SK-N-SH (cell line): ENCODE measurements around the gene PICK1. TPM values are rescaled to one million over a fixed set of nuclear protein-coding genes. Genes with fewer than 3 reads are reported as not detected.

Source experiments
- CTCF ChIA-PET: fragments of 300-600, 350-600 bp; formaldehyde crosslinking; extraction: SDS; loops from one replicate; lab custom pipeline; 2021; lab: Yijun Ruan, JAX
- POLR2A ChIA-PET: fragments of 350-600 bp; sonication (Branson Sonifier 250); formaldehyde crosslinking; extraction: SDS; loops from one replicate; lab custom pipeline; 2020; ENCODE audit warnings: antibody characterized with exemption, inconsistent platforms; lab: Yijun Ruan, JAX
- DNase-seq: peaks from one replicate; pipeline ENCODE4 v3.0.0; 2012
- H2AFZ ChIP-seq: fragments of 200-600 bp; sonication (generic); 2 replicates; pipeline ENCODE4 v1.8.1; 2016; ENCODE audit warnings: antibody characterized with exemption, mild to moderate bottlenecking, low read depth
- H3F3A ChIP-seq: fragments of 200-600 bp; sonication (generic); replicated peaks from 2 replicates; pipeline ENCODE3; 2016; ENCODE audit warnings: antibody characterized with exemption, mild to moderate bottlenecking; ENCODE audit not compliant: insufficient read depth
- H3K27ac ChIP-seq, 2 experiments: fragments of 200-500 bp in 1 of 2; fragments of 200-600 bp in 1 of 2; sonication (Bioruptor generic) in 1 of 2; sonication (generic), shearing (Covaris generic) in 1 of 2; 2 replicates each; pipeline versions ENCODE4 v1.5.1 to v1.6.1; 2014 to 2016; ENCODE audit warnings: low read depth in 2 of 2, inconsistent platforms in 1 of 2, low read length in 1 of 2, mild to moderate bottlenecking in 1 of 2, mixed read lengths in 1 of 2
- H3K27me3 ChIP-seq: fragments of 200-600 bp; sonication (generic), shearing (Covaris generic); 2 replicates; pipeline ENCODE4 v1.6.1; 2016; ENCODE audit warnings: mixed run types; ENCODE audit not compliant: insufficient read depth
- H3K36me3 ChIP-seq, 2 experiments: fragments of 200-500 bp in 1 of 2; fragments of 200-600 bp in 1 of 2; sonication (Bioruptor generic) in 1 of 2; sonication (generic) in 1 of 2; replicated peaks in 1 of 2; 2 replicates each; pipeline versions ENCODE3 to v1.5.1; 2014 to 2016; ENCODE audit warnings: low read length in 1 of 2, mild to moderate bottlenecking in 1 of 2; ENCODE audit not compliant: insufficient read depth in 2 of 2, control insufficient read depth in 1 of 2
- H3K4me1 ChIP-seq, 2 experiments: fragments of 200-500 bp in 1 of 2; fragments of 200-600 bp in 1 of 2; sonication (Bioruptor generic) in 1 of 2; sonication (generic), shearing (Covaris generic) in 1 of 2; 2 replicates each; pipeline versions ENCODE4 v1.5.1 to v1.6.1; 2014 to 2016; ENCODE audit warnings: low read depth in 1 of 2, low read length in 1 of 2, mixed run types in 1 of 2; ENCODE audit not compliant: insufficient read depth in 2 of 2, control insufficient read depth in 1 of 2
- H3K4me2 ChIP-seq: fragments of 200-600 bp; sonication (generic), shearing (Covaris generic); 2 replicates; pipeline ENCODE4 v1.6.1; 2017; ENCODE audit warnings: mixed run types
- H3K4me3 ChIP-seq, 2 experiments: fragments of 200-500 bp in 1 of 2; fragments of 200-600 bp in 1 of 2; sonication (Bioruptor generic) in 1 of 2; sonication (generic), shearing (Covaris generic) in 1 of 2; 2 replicates each; pipeline versions ENCODE4 v1.5.1 to v1.8.1; 2014 to 2016; ENCODE audit warnings: low read depth in 2 of 2, inconsistent platforms in 1 of 2, low read length in 1 of 2, mild to moderate bottlenecking in 1 of 2, mixed read lengths in 1 of 2, moderate library complexity in 1 of 2
- H3K79me2 ChIP-seq: fragments of 200-600 bp; sonication (generic); 2 replicates; pipeline ENCODE4 v1.8.1; 2017; ENCODE audit warnings: mild to moderate bottlenecking; ENCODE audit not compliant: insufficient read depth
- H3K9ac ChIP-seq: fragments of 200-600 bp; sonication (generic); 2 replicates; pipeline ENCODE4 v1.6.1; 2017; ENCODE audit warnings: mixed run types
- H3K9me2 ChIP-seq: fragments of 200-600 bp; sonication (generic); 2 replicates; pipeline ENCODE4 v1.6.1; 2017; ENCODE audit warnings: mixed run types
- H3K9me3 ChIP-seq: fragments of 200-600 bp; sonication (generic); 2 replicates; pipeline ENCODE4 v1.6.1; 2017; ENCODE audit warnings: mixed run types, mild to moderate bottlenecking, moderate library complexity
- H4K20me1 ChIP-seq: fragments of 200-600 bp; sonication (generic); 2 replicates; pipeline ENCODE4 v1.6.1; 2017; ENCODE audit warnings: mild to moderate bottlenecking, mixed run types; ENCODE audit not compliant: insufficient read depth
- CHD2 ChIP-seq: fragments of 150-350 bp; IDR thresholded peaks from 2 replicates; pipeline ENCODE4 v1.6.1; 2018; ENCODE audit warnings: low read length; ENCODE audit not compliant: partially characterized antibody
- ELF1 ChIP-seq: IDR thresholded peaks from 2 replicates; pipeline ENCODE4 v1.4.0; 2012
- FOSL2 ChIP-seq: IDR thresholded peaks from 2 replicates; pipeline ENCODE4 v1.4.0; 2012; ENCODE audit warnings: low read depth, mild to moderate bottlenecking, moderate library complexity, borderline replicate concordance
- FOXJ3 ChIP-seq: sonication (generic); formaldehyde crosslinking; IDR thresholded peaks from 2 replicates; pipeline ENCODE4 v1.5.1; 2020; ENCODE audit warnings: mild to moderate bottlenecking, missing genetic modification reagents
- FOXM1 ChIP-seq: IDR thresholded peaks from 2 replicates; pipeline ENCODE4 v1.4.0; 2012; ENCODE audit warnings: low read depth, mild to moderate bottlenecking
- GABPA ChIP-seq: IDR thresholded peaks from 2 replicates; pipeline ENCODE4 v1.4.0; 2012; ENCODE audit warnings: low read depth, mild to moderate bottlenecking
- IRF3 ChIP-seq: fragments of 150-350 bp; IDR thresholded peaks from 2 replicates; pipeline ENCODE4 v1.6.1; 2016; ENCODE audit warnings: mild to moderate bottlenecking, low read depth, low read length
- JUND ChIP-seq: IDR thresholded peaks from 2 replicates; pipeline ENCODE4 v1.4.0; 2012
- MAX ChIP-seq: IDR thresholded peaks from 2 replicates; pipeline ENCODE4 v1.4.0; 2012; ENCODE audit warnings: low read depth
- MEF2A ChIP-seq: IDR thresholded peaks from 2 replicates; pipeline ENCODE4 v1.4.0; 2012; ENCODE audit warnings: low read depth, borderline replicate concordance
- MXI1 ChIP-seq: IDR thresholded peaks from 2 replicates; pipeline ENCODE4 v1.6.1; 2012; ENCODE audit warnings: mild to moderate bottlenecking, low read depth, low read length, improper control_type of control experiment
- POLR2AphosphoS5 ChIP-seq: IDR thresholded peaks from 2 replicates; pipeline ENCODE4 v1.6.1; 2012; ENCODE audit warnings: low read depth, low read length
- RAD21 ChIP-seq: IDR thresholded peaks from 2 replicates; pipeline ENCODE4 v1.6.1; 2012; ENCODE audit warnings: mild to moderate bottlenecking, low read length
- REST ChIP-seq: IDR thresholded peaks from 2 replicates; pipeline ENCODE4 v1.6.1; 2012; ENCODE audit warnings: mild to moderate bottlenecking, low read depth, low read length, moderate library complexity
- RFX5 ChIP-seq: IDR thresholded peaks from 2 replicates; pipeline ENCODE4 v1.6.1; 2012; ENCODE audit warnings: mild to moderate bottlenecking, improper control_type of control experiment, low read length
- RXRA ChIP-seq: IDR thresholded peaks from 2 replicates; pipeline ENCODE4 v1.4.0; 2012; ENCODE audit warnings: low read depth, mild to moderate bottlenecking, borderline replicate concordance
- SMC3 ChIP-seq: IDR thresholded peaks from 2 replicates; pipeline ENCODE4 v1.6.1; 2012; ENCODE audit warnings: low read depth, low read length, improper control_type of control experiment
- TEAD4 ChIP-seq: IDR thresholded peaks from 2 replicates; pipeline ENCODE4 v1.4.0; 2012; ENCODE audit warnings: mild to moderate bottlenecking, borderline replicate concordance; ENCODE audit not compliant: insufficient read depth
- USF1 ChIP-seq: IDR thresholded peaks from 2 replicates; pipeline ENCODE4 v1.4.0; 2012; ENCODE audit warnings: low read depth, borderline replicate concordance
- USF2 ChIP-seq: fragments of 150-350 bp; IDR thresholded peaks from 2 replicates; pipeline ENCODE4 v1.6.1; 2017; ENCODE audit warnings: antibody characterized with exemption, low read length, low read depth, borderline replicate concordance
- WGBS: methylation state at CpG from one replicate; pipeline ENCODE4 v1.1.6; 2017; ENCODE audit warnings: low lambda C conversion rate; 5-methylcytosine and 5-hydroxymethylcytosine counted together
- polyA plus RNA-seq, 3 experiments: library from polyadenylated mRNA; depleted of rRNA; stranded (reverse); fragments of >200 nt; gene quantifications; 2 replicates each; pipeline ENCODE4 v1.2.3, GENCODE V29; 2012

Gene PICK1
- polyA plus RNA-seq, 1 of the 3 experiments (the other 2 are of a cell fraction): 36.8 TPM

- TF ChIP-seq REST (no peak), FOXM1 (no peak), MEF2A (no peak)
Measured at GRCh38 chr22:38082986-38083710, 25.9 kb downstream of the PICK1 start (continued).

- DNase-seq: no peak
- H3K4me3 ChIP-seq: no peak within 1 kb of the TSS
- H2AFZ ChIP-seq: no peak within 1 kb of the TSS
- no peak within 1 kb of the TSS for H3K27ac ChIP-seq
- H3K36me3 ChIP-seq: no peaks in the 10 kb centered on the region
- no peaks in the 10 kb centered on the region for H3K9me2 ChIP-seq
- no peaks in the 10 kb centered on the region for H3K27me3 ChIP-seq
- no peaks in the 10 kb centered on the region for H3F3A ChIP-seq
- WGBS: 67% methylated on average over 1 of the region's 16 CpGs
- H3K79me2 ChIP-seq: no peaks in the 10 kb centered on the region
- no peaks in the 10 kb centered on the region for H3K9me3 ChIP-seq
- no peak within 1 kb of the TSS for H3K9ac ChIP-seq
- H4K20me1 ChIP-seq: no peaks in the 10 kb centered on the region
- no peak within 1 kb of the TSS for H3K4me2 ChIP-seq
- CTCF ChIA-PET: no interaction called here
- H3K4me1 ChIP-seq: peaks cover 0 to 2% of the 10 kb centered on the region in 2 experiments; a peak in 1 of 4 replicates
- POLR2A ChIA-PET: interaction anchor here (0.6 kb wide), 1 partner anchor 104 kb away, joined by 3 read pairs; no protein-coding TSS in a partner anchor
- TF ChIP-seq RXRA (no peak), USF2 (no peak), ELF1 (no peak), FOSL2 (no peak), REST (no peak), RFX5 (no peak), SMC3 (no peak), MXI1 (no peak), USF1 (no peak), GABPA (no peak), MAX (no peak), FOXJ3 (CRISPR knock-in tag) (no peak), POLR2AphosphoS5 (no peak), TEAD4 (no peak), CHD2 (no peak), RAD21 (no peak), IRF3 (no peak), JUND (no peak)
Measured at GRCh38 chr22:38083931-38084631, 26.9 kb downstream of the PICK1 start, which contains the start of gene SLC16A8. Gene SLC16A8, minus strand, starts transcription at chr22:38084184. Its CDS starts 1,311 bp downstream, at chr22:38082873.
